Sigmoid colon (tissue), 7 donors: ENCODE data around the gene ANKS6. TPM values are rescaled to one million over a fixed set of nuclear protein-coding genes. Genes with fewer than 3 reads are reported as not detected.

Source experiments
- DNase-seq: peaks from one replicate; pipeline ENCODE4 v3.0.0-alpha.2; 2019
- H3K27ac ChIP-seq, 4 donors: fragments of 200-600 bp; sonication (generic); one replicate each; pipeline ENCODE4 v1.5.1; 2016 to 2019; ENCODE audit warnings: mild to moderate bottlenecking in 1 of 4
- H3K27me3 ChIP-seq, 3 donors: fragments of 200-600 bp; sonication (generic); one replicate each; pipeline ENCODE4 v1.5.1; 2019; ENCODE audit warnings: mild to moderate bottlenecking in 1 of 3
- H3K36me3 ChIP-seq, 4 donors: fragments of 200-600 bp; sonication (generic); one replicate each; pipeline ENCODE4 v1.5.1; 2016 to 2019
- H3K4me1 ChIP-seq, 4 donors: fragments of 200-600 bp; sonication (generic); one replicate each; pipeline ENCODE4 v1.5.1; 2017 to 2019
- H3K4me3 ChIP-seq, 4 donors: fragments of 200-600 bp; sonication (generic); one replicate each; pipeline ENCODE4 v1.5.1; 2017 to 2019; ENCODE audit warnings: mild to moderate bottlenecking in 2 of 4, moderate library complexity in 1 of 4
- H3K9me3 ChIP-seq, 4 donors: fragments of 200-600 bp in 3 of 4; sonication (generic) in 3 of 4; one replicate each; pipeline versions ENCODE4 v1.5.1 to v1.6.1; 2013 to 2019
- EP300 ChIP-seq, 4 donors: sonication (generic); formaldehyde crosslinking; IDR thresholded peaks; one replicate each; pipeline ENCODE4 v1.6.1; 2017; ENCODE audit warnings: antibody characterized with exemption in 4 of 4
- POLR2A ChIP-seq, 2 donors: fragments of 450-650 bp; IDR thresholded peaks; one replicate each; pipeline ENCODE4 v1.6.1; 2016; ENCODE audit warnings: antibody characterized with exemption in 2 of 2, mild to moderate bottlenecking in 2 of 2, moderate library complexity in 2 of 2
- POLR2AphosphoS5 ChIP-seq, 4 donors: sonication (generic); formaldehyde crosslinking; IDR thresholded peaks; one replicate each; pipeline ENCODE4 v1.6.1; 2017; ENCODE audit warnings: antibody characterized with exemption in 4 of 4
- WGBS, 2 donors: extraction: QIAGEN DNeasy Blood & Tissue Kit; methylation state at CpG; one replicate each; pipeline ENCODE4 v1.1.7; 2013; 5-methylcytosine and 5-hydroxymethylcytosine counted together
- intact Hi-C: fragments of 100-400 bp; cut with DNase I; formaldehyde crosslinking; loops from one replicate; pipeline ENCODE4 v1.15.1; 2023
- polyA plus RNA-seq, 3 donors: library from polyadenylated mRNA; stranded (reverse); fragments of 200-250 nt; gene quantifications; one replicate each; pipeline ENCODE4 v1.2.3, GENCODE V29; 2013
- total RNA-seq, 4 donors: library from RNA; depleted of rRNA; stranded (reverse); fragments of >200 nt; gene quantifications; one replicate each; pipeline ENCODE4 v1.1.0, GENCODE V29; 2016
- TF ChIP-seq, protein P1 (sequence below), 4 experiments: fragments of 450-650 bp in 3 of 4; fragments of 200-600 bp in 1 of 4; IDR thresholded peaks; one replicate each; pipeline ENCODE4 v1.5.1; 2016 to 2019; ENCODE audit warnings: antibody characterized with exemption in 4 of 4, mild to moderate bottlenecking in 3 of 4, moderate library complexity in 2 of 4
- donor health status: healthy with polysubstance abuse.
- donor health status: Bipolar disorder and iron deficiency.
- donor health status: healthy.

The ANKS6 gene
- total and polyA plus RNA-seq, 7 donors, result 5.4 to 22.8 (median 10.7) TPM

DNA sequence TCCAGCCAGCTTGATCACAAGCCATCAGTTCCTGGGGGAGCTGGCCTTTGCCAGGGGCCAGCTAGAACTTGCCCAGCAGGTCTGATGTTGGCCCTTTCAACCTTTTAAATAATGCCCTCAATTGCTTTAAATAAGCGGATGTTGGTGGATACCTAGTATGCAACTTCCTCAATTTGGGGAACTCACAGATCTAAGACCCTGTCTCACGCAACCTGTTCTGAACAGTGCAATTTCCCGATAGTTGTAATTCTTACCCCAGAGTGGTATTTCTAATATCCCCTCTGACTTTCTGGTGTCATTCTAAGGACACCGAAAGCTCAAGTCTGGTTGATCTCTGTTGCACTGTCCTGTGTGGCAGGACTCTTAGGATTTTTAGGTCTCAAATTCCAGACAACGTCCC is 34.2 kb upstream of the ANKS6 start:
- DNase-seq, result no peak
- intact Hi-C loops, result no loop called here
- H3K36me3 ChIP-seq, result peaks cover 0 to 37% (median 5%) of the 10 kb centered on the region in 4 donors

DNA sequence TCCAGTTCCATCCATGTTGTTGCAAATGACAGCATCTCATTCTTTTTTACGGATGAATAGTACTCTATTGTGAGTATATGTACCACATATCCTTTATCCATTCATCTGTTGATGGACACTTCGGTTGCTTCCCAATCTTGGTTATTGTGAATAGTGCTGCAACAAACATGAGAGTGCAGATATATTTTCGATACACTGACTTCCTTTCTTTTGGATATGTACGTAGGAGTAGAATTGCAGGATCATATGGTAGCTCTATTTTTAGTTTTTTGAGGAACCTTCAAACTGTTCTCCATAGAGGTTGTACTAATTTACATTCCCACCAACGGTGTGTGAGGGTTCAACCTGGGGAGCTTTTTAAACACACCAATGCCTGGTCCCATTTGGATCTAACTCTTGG is 33.4 kb upstream of the ANKS6 start:
- no peaks in the 10 kb centered on the region for H3K9me3 ChIP-seq
- no peaks in the 10 kb centered on the region for H3K27me3 ChIP-seq
- TF ChIP-seq EP300 (IDR thresholded peaks at IDR 0.05), result no peak
- WGBS, 2 donors, result 90 to 93% methylated on average over 5 of the region's 5 CpGs
- H3K4me3 ChIP-seq, result no peak overlapping the region
- H3K36me3 ChIP-seq, result peaks cover 0 to 37% (median 5%) of the 10 kb centered on the region in 4 donors
- no peak for DNase-seq
- H3K27ac ChIP-seq, result no peak overlapping the region
- no peaks in the 10 kb centered on the region for H3K4me1 ChIP-seq
- intact Hi-C loops, result no loop called here

More for the DNA sequence above, 34.2 kb upstream of the ANKS6 start:
- Histone ChIP-seq H3K4me1 (no peaks in the 10 kb centered on the region), H3K27me3 (no peaks in the 10 kb centered on the region), H3K9me3 (no peaks in the 10 kb centered on the region), H3K4me3 (no peak overlapping the region), H3K27ac (no peak overlapping the region)
- TF ChIP-seq, protein P1, sequence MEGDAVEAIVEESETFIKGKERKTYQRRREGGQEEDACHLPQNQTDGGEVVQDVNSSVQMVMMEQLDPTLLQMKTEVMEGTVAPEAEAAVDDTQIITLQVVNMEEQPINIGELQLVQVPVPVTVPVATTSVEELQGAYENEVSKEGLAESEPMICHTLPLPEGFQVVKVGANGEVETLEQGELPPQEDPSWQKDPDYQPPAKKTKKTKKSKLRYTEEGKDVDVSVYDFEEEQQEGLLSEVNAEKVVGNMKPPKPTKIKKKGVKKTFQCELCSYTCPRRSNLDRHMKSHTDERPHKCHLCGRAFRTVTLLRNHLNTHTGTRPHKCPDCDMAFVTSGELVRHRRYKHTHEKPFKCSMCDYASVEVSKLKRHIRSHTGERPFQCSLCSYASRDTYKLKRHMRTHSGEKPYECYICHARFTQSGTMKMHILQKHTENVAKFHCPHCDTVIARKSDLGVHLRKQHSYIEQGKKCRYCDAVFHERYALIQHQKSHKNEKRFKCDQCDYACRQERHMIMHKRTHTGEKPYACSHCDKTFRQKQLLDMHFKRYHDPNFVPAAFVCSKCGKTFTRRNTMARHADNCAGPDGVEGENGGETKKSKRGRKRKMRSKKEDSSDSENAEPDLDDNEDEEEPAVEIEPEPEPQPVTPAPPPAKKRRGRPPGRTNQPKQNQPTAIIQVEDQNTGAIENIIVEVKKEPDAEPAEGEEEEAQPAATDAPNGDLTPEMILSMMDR (IDR thresholded peaks at IDR 0.05), result no peak
- TF ChIP-seq EP300 (IDR thresholded peaks at IDR 0.05) (no peak), POLR2A (IDR thresholded peaks at IDR 0.05) (no peak), POLR2AphosphoS5 (IDR thresholded peaks at IDR 0.05) (no peak)
- 96 to 98% methylated on average over 5 of the region's 5 CpGs for WGBS, 2 donors

DNA sequence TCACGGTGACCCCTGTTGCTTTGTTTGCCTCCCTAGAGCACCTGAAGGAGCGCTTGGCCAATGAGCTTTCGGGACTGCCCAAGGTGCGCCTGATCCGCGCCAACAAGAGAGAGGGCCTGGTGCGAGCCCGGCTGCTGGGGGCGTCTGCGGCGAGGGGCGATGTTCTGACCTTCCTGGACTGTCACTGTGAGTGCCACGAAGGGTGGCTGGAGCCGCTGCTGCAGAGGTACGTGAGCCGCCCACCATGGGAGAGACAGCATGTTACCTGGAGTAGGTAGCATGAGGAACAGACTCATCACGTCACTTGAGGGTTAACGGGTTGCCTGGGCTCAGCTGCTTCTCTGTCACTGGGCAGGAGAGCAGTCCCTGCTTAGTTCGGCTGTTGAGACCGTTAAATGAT is 30.4 kb upstream of the ANKS6 start:
- no peaks in the 10 kb centered on the region for H3K27me3 ChIP-seq
- no peaks in the 10 kb centered on the region for H3K9me3 ChIP-seq
- no peaks in the 10 kb centered on the region for H3K4me1 ChIP-seq
- DNase-seq, result no peak
- TF ChIP-seq, protein P1 (IDR thresholded peaks at IDR 0.05), result no peak
- TF ChIP-seq POLR2AphosphoS5 (IDR thresholded peaks at IDR 0.05), result no peak
- no peak for TF ChIP-seq POLR2A (IDR thresholded peaks at IDR 0.05)
- TF ChIP-seq EP300 (IDR thresholded peaks at IDR 0.05), result no peak
- H3K36me3 ChIP-seq, result peaks cover 0 to 32% (median 5%) of the 10 kb centered on the region in 4 donors
- no peak overlapping the region for H3K4me3 ChIP-seq
- WGBS, 2 donors, result 95% methylated on average over 20 of the region's 20 CpGs
- intact Hi-C loops, result no loop called here
- H3K27ac ChIP-seq, result no peak overlapping the region

DNA sequence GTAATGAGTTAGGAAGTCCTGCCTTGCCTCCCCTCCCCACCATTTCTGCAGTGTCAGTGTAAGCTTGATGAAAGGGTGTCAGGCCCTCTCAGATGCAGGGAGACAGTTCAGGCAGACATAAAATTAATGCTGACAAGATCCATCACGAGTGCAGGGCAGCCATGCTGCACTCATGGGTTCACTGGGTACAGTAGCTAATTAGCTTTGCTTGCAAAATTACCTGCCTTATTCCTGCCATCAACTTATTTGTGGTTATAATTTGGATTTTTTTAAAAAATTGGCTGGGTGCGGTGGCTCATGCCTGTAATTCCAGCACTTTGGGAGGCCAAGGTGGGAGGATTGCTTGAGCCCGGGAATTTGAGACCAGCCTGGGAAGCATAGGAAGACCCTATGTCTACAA is 29.1 kb upstream of the ANKS6 start:
- peaks cover 0 to 29% (median 5%) of the 10 kb centered on the region in 4 donors for H3K36me3 ChIP-seq
- WGBS, 2 donors, result 88% methylated on average over 3 of the region's 3 CpGs
- no peak for TF ChIP-seq POLR2A (IDR thresholded peaks at IDR 0.05)
- TF ChIP-seq POLR2AphosphoS5 (IDR thresholded peaks at IDR 0.05), result no peak
- TF ChIP-seq EP300 (IDR thresholded peaks at IDR 0.05), result no peak
- TF ChIP-seq, protein P1 (IDR thresholded peaks at IDR 0.05), result no peak
- DNase-seq, result no peak
- intact Hi-C loops, result no loop called here
- no peaks in the 10 kb centered on the region for H3K4me1 ChIP-seq
- no peaks in the 10 kb centered on the region for H3K9me3 ChIP-seq
- H3K27me3 ChIP-seq, result no peaks in the 10 kb centered on the region
- H3K27ac ChIP-seq, result no peak overlapping the region
- no peak overlapping the region for H3K4me3 ChIP-seq

DNA sequence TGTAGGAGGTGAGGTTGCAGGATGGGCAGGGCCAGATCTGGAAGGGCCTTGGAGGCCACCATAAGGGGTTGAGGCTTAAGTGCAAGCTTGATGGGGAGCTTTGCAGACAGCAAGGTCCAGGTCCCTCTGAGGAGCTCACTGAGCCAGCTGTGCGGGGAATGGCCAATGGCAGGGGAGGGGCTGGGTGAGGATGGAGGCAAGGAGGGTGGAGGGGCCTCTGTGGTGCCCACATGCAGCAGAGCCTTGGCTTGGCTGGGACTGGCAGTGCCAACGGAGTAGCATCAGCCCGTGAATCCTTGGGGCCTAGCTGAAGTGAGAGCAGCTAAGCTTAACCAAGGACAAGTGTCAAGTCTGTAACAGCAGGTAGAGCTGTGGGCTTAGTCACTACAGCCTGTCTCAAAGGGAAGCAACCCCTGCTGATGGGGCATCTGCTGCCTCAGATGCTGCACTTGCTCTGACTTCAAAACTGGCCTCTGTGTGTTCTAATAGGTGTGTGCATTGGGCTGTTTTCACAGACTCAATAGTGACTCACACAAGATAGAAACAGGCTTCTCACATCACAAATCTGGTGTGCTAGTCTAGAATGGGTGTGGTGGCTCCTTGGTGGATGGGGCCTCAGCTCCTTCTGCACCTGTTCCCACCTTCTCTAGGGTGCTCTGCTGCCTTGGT is 27.4 kb upstream of the ANKS6 start:
- no peak for DNase-seq
- peaks cover 0 to 22% (median 6%) of the 10 kb centered on the region in 4 donors for H3K36me3 ChIP-seq
- intact Hi-C loops, result no loop called here
- H3K9me3 ChIP-seq, result no peaks in the 10 kb centered on the region
- H3K4me3 ChIP-seq, result no peak overlapping the region
- H3K27ac ChIP-seq, result no peak overlapping the region
- 96 to 99% methylated on average over 3 of the region's 3 CpGs for WGBS, 2 donors
- TF ChIP-seq POLR2A (IDR thresholded peaks at IDR 0.05) (no peak), EP300 (IDR thresholded peaks at IDR 0.05) (no peak), POLR2AphosphoS5 (IDR thresholded peaks at IDR 0.05) (no peak)
- TF ChIP-seq, protein P1 (IDR thresholded peaks at IDR 0.05), result no peak
- no peaks in the 10 kb centered on the region for H3K4me1 ChIP-seq
- H3K27me3 ChIP-seq, result no peaks in the 10 kb centered on the region
